ENCODE measurements around the gene CNOT4.
"Not testable (repeated sequence)": the region's sequence is repeated elsewhere in the genome, so short reads cannot be mapped to it uniquely, and the experiment has no call there.

GRCh38 chr7:135351070-135351469, 158.8 kb downstream of the CNOT4 start:
- not testable (repeated sequence) for TF ChIP-seq CTCF, MAX (IDR thresholded peaks at IDR 0.05; ENCODE audit: low read depth, low read length)
